HG03097 (cell line): Measurements from ENCODE around the gene YDJC.
"Not testable (repeated sequence)": the region's sequence is repeated elsewhere in the genome, so short reads cannot be mapped to it uniquely, and the experiment has no call there.

Experiments
- ATAC-seq: cut with Tn5 transposase; IDR thresholded peaks from one replicate; pipeline ENCODE4 v1.9.1; 2021; ENCODE audit not compliant: unreplicated experiment, low FRiP score

The YDJC gene

DNA sequence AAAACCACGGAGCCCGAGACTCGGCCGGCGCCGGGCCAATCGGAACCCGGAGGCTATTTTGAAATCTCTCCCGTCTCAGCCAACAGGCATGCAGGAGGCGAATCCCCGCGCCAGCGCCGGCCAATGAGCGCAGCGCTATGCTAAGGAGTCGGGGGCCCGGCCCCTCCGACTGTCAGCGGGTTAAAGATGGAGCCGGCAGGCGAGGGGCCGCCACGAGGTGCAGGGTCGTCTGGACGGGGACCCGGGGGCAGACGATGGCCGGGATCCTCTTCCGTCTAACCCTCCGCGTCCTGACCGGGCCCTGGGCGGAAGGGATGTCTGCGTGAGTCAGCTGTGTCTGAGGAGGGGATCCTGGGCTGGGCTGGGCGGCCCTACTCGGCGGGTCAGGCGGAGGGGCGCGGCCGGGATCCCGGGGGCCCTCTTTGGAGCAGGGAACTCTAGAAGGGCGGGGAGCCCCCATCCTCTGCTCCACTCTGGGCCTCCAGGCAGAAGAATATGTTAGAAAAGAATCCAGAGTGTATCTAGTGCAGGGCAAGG lies 22.3 kb upstream of the YDJC start:
- peak; percentile 68 for ATAC-seq

DNA sequence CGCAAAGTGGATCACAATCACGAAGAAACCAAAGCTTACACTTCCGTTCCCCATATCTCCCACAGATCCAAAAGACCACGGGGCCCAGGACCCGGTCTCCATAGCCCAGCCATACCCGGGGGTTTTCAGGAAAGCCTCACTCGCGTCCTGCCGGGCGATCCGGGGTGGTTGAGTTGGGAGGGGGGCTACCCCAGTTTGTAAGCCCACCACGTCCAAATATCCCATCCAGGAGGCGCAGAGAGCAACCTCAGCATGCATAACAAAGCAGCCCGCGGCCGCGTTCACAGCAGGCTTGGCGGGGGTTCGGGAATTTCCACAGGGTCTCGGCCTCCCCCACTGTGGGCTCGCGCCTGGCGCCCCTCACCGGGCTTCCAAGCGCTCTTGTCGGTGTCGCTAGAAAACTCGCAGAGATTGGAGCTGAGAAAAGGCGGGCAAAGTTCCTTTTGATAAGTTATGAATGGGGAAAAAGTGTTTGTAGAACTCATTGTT lies 21.7 kb upstream of the YDJC start:
- ATAC-seq, result peak; percentile 25

DNA sequence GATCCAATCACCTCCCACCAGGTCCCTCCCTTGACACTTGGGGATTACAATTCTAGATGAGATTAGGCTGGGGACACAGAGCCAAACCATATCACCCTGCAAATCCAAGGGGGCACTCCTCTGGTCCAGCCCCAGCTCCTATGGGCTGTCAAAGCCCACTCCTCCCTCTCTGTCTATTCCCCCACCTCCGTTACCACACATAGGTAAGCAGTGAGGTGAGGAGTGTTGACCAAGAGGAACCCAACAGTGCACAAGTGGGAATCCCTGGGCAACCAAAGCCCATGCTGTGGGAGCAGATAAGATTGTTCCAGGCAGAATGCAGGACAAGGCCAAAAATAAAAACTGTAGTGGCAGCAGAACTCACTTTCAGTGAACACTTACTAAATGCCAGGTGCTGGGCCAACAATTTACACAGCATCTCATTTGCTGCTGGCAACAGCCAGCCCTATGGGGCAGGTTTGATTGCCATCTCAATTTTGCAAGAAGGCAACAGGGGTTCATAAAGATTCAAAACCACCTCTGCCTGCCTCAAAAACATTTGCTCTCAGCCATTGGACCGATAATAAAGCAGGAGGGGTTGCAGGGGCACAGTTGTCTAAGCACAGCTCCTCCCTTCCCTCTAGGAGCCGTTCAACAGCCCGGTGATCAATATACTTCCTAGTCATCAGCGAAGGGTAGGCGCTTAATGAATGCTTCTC lies 21.1 kb upstream of the YDJC start:
- peak; percentile 3 for ATAC-seq

GRCh38 chr22:21650280-21650679 lies 20.5 kb upstream of the YDJC start:
- no peak for ATAC-seq

DNA sequence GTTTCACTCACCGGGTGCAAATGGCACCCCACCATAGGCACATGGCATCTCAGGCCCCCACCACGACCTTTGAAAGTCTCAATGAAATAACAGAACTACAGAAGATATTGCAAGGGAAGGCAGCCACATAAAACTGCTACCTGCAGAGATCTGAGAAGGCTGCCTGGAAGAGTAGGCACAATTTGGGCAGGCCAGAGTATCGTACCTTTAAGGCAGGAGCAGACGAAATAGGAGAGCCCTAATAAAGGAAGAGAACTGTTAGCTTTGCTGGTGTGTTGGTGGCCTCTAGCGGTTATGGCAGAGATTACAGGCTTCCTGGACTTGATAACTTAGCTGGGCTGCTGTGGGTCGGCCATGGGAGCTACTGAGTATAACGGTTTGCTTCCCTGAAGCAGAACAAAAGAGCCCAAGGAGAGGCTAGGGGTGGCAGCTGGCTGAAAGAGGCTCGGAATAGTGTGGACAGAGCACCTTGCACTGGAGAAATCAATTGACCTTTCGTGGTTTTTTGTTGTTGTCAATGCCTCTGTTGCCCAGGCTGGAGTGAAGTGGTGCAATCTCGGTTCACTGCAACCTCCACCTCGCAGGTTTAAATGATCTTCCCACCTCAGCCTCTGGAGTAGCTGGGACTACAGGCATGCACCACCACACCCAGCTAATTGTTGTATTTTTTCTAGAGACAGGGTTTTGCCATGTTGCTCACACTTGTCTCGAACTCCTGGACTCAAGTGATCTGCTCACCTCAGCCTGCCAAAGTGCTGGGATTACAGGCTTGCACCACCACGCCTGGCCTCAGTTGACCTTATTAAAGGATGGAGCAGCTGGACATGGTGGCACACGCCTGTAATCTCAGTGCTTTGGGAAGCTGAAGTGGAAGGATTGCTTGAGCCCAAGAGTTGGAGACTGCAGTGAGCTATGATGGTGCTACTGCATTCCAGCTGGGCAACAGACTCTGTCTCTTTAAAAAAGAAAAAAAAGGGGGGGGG lies 17.1 kb upstream of the YDJC start:
- no peak for ATAC-seq

DNA sequence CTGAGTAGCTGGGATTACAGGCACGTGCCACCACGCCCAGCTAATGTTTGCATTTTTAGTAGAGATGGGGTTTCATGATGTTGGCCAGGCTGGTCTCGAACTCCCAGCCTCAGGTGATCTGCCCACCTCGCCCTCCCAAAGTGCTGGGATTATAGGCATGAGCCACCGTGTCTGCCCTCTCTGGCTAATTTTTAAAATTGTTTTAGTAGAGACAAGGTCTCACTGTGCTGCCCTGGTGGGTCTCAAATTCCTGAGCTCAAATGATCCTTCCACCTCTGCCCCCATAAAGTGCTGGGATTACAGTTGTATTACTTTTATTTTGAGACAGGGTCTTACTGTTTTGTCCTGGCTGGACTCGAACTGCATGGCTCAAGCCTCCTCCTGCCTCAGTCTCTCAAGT lies 15.7 kb upstream of the YDJC start:
- not testable (repeated sequence) for ATAC-seq

DNA sequence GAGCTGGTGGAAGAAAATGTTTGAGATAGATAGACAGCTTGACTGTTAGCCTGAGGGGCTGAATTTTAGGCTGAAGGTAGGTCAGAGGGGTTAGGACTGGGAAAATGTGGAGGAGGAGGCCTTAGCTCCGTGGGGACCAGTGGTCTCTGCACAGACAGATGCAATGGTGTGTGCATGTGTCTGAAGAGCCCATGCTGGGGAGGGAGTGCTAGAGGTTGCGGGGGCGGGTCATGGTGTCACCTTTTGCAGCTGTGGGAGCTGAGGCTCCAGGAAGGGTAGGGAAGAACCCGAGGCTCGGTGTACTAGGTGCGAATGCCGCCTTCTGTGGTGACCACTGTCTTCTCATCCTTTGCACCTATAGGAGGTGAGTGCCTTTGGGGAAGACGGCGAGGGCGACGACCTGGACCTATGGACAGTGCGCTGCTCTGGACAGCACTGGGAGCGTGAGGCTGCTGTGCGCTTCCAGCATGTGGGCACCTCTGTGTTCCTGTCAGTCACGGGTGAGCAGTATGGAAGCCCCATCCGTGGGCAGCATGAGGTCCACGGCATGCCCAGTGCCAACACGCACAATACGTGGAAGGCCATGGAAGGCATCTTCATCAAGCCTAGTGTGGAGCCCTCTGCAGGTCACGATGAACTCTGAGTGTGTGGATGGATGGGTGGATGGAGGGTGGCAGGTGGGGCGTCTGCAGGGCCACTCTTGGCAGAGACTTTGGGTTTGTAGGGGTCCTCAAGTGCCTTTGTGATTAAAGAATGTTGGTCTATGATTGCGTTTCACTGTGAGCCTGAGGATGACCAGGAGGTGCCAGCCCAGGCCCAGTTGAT lies 13.9 kb upstream of the YDJC start:
- ATAC-seq, result no peak

DNA sequence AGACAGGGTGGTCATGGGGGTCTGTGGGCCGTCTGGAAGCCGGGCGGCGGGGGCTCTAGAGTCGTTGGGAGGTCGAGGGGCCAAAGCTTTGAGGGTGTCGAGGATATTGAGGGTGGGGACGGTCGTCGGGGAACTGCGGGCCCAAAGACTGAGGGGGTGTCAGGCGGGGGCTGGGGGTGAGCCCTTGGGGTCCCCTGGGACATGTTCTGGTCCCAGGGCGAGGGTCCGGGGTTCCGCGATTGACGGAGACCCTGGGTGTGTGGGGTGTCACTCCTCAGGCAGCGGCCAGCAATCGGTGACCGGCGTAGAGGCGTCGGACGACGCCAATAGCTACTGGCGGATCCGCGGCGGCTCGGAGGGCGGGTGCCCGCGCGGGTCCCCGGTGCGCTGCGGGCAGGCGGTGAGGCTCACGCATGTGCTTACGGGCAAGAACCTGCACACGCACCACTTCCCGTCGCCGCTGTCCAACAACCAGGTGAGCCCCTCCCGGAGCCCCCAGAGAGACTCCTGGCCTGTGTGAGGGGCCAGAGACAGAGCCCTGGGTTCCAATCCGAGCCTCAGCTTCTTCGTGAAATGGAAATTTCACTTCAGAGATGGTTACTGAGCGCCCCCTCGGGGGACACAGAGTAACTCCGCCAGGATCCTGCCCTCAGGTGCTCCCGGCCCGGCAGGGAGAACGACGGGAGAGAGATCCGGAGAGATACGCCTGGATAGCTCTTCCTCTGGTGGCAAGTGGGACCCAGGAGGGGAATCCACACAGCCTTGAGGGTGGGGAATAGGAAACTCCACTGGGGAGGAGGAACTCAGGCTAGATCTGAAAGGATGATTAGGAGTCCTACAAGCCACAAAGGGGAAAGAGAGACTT lies 13.0 kb upstream of the YDJC start:
- no peak for ATAC-seq

DNA sequence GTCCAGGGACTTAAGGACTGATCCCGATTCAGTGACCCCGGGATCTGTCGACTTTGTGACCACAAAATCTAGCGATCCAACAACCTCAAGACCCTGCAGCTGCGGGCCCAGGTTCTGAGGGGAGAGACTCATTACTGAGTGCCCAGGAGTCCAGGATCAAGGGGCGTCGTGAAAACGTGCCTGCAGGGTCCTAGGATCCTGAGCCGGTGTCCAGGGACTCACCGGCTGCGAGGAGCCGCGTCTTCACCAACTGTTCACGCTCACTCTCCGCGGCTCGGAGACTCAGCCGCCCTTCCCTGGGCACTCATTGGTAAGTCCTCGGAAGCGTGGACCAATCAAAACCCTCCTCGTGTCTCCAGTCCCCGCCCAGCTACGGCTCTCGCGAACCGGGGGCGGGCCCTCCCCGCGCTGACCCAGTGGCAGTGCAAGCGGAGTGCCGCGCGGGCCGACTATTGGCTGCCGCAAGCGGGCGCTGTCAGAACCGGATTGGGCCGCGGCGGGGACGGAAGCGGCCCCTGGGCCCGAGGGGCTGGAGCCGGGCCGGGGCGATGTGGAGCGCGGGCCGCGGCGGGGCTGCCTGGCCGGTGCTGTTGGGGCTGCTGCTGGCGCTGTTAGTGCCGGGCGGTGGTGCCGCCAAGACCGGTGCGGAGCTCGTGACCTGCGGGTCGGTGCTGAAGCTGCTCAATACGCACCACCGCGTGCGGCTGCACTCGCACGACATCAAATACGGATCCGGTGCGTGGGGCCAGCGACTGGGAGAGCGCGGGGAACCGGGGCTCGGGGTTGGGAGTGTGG lies 12.2 kb upstream of the YDJC start, which contains the start of gene SDF2L1:
TSS of gene SDF2L1 (plus strand) at position 514 of the 795 bp plus-strand sequence. CDS start at position 549, 35 bp downstream.
- ATAC-seq, result peak; percentile 81

GRCh38 chr22:21641417-21641788 lies 11.6 kb upstream of the YDJC start:
- ATAC-seq, result no peak

- ATAC-seq, result no peak
These were observed 11.0 kb upstream of the YDJC start for GRCh38 chr22:21640810-21641209.

DNA sequence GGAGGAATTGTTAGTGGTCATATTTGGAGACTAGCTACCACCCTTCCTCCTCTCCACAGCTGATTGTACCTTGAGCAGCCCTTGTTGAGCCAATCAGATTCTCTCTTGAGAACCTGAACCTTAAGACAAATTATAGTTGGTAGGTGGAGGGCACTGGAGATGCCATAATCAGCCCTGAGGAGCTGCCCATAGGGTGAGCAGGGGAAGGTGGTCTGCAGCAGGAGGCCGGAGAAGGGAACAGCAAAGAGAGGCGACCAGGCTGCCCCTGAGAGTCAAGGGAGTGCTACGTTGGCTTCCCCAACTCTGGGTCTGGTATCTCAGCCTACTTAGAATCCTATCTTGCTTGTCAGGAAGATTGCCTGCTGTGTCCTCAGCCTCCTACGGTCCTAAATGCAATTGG lies 9.5 kb upstream of the YDJC start:
- no peak for ATAC-seq

- not testable (repeated sequence) for ATAC-seq
These were observed 7.6 kb upstream of the YDJC start for GRCh38 chr22:21637450-21637849.

GRCh38 chr22:21636629-21637218 lies 6.9 kb upstream of the YDJC start:
- ATAC-seq, result no peak

- no peak for ATAC-seq
These were observed 6.1 kb upstream of the YDJC start for GRCh38 chr22:21635771-21636510.

- ATAC-seq, result no peak
These were observed 5.0 kb upstream of the YDJC start for GRCh38 chr22:21634844-21635243.

GRCh38 chr22:21634081-21634480 lies 4.3 kb upstream of the YDJC start:
- ATAC-seq, result no peak

GRCh38 chr22:21633481-21633880 lies 3.7 kb upstream of the YDJC start:
- ATAC-seq, result no peak
